Measurements from ENCODE around the gene PIM2. TPM values are rescaled to one million over a fixed set of nuclear protein-coding genes. Genes with fewer than 3 reads are reported as not detected.

Gene PIM2
- total and polyA plus RNA-seq, 12 donors = 3.8 to 14.1 (median 9.3) TPM

DNA sequence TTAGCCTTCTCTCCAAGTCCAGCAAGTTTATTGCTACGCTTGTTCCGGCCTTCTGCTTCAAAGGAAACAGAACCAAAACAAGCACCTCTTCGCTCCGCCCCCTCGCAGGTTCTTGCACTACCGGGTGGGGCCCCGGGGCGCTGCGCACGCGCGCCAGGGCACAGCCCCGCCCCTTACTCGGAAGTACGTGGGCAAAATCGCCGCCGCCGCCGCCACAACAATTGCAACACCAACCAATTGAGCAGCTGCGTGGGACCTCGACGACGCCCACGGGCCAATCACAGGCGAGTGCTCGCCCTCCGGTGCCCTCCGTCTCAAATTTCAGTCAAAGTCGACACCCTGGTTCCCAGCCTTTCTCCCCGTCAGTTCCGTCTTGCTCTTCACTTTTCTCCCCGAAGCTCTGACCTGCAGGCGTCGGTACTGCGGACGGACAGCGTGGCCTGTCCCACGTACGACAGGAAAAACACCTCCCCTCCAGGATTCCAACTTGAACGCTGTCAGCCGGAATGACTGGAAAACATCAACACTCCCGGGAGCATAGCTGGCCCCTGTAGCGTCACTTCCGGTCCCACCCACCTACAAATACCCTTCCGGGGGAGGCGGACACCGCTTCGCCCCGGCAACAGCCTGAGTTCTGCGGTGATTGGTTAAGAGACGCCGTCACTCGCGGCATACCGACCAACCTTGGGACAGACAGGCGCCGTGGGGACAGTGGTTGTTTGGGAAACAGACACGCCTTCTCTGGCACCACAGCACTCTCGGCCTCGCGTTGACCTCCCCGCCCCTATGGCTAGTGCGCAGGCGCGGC lies 39.2 kb upstream of the PIM2 start:
- intact Hi-C loops (cut with DNase I) = no loop called here
- peak overlapping the region in 3 of 4 donors; percentile 24 to 75 (median 38) for H3K4me3 ChIP-seq
- 0 to 47% (median 19%) methylated on average over 31 to 66 of the region's 66 CpGs for WGBS, 4 donors
- H3K9me3 ChIP-seq (replicated peaks in 1 of 3) = no peaks in the 10 kb centered on the region
- H3K27me3 ChIP-seq = no peaks in the 10 kb centered on the region
- DNase-seq = peak; percentile 93 to 99 (median 97)
- H3K27ac ChIP-seq = peak overlapping the region; percentile 85 to 99 (median 95)
- peaks cover 6 to 17% of the 10 kb centered on the region in 2 donors for H3K4me1 ChIP-seq (replicated peaks in 1 of 2)
- peak; percentile 70 to 76 for TF ChIP-seq POLR2A (IDR thresholded peaks at IDR 0.05)
- TF ChIP-seq, protein P1, sequence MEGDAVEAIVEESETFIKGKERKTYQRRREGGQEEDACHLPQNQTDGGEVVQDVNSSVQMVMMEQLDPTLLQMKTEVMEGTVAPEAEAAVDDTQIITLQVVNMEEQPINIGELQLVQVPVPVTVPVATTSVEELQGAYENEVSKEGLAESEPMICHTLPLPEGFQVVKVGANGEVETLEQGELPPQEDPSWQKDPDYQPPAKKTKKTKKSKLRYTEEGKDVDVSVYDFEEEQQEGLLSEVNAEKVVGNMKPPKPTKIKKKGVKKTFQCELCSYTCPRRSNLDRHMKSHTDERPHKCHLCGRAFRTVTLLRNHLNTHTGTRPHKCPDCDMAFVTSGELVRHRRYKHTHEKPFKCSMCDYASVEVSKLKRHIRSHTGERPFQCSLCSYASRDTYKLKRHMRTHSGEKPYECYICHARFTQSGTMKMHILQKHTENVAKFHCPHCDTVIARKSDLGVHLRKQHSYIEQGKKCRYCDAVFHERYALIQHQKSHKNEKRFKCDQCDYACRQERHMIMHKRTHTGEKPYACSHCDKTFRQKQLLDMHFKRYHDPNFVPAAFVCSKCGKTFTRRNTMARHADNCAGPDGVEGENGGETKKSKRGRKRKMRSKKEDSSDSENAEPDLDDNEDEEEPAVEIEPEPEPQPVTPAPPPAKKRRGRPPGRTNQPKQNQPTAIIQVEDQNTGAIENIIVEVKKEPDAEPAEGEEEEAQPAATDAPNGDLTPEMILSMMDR (IDR thresholded peaks at IDR 0.05) = no peak
- H3K36me3 ChIP-seq (replicated peaks in 1 of 2) = no peaks in the 10 kb centered on the region

DNA sequence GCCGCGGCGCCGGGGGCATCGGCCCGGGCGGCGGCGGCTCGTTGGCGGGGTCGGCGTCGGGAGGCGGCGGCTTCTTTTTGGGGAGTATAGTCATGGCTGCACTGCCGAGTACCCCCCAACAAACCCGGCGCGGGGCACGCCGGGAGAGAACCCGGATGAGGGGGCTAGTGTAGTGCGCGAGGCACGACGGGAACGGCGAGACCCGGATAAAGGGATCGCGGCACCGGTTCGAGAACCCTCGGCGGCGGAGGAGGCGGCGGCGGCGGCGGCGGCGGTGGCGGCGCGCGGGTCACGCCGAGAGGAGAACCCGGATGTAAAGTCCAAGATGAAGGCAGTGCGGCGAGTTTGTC lies 38.6 kb upstream of the PIM2 start, which contains the start of gene OTUD5:
Gene OTUD5, minus strand, starts transcription at position 131 of the 350 bp plus-strand sequence. Its CDS starts 37 bp downstream, at position 94.
- 1 to 62% (median 28%) methylated on average over 25 to 52 of the region's 53 CpGs; no CpG with 5 or more reads in 1 of the 4 donors for WGBS, 4 donors
- peak within 1 kb of the TSS; percentile 24 to 75 (median 50) for H3K4me3 ChIP-seq
- peak within 1 kb of the TSS; percentile 85 to 99 (median 95) for H3K27ac ChIP-seq
- peaks cover 6 to 17% of the 10 kb centered on the region in 2 donors for H3K4me1 ChIP-seq (replicated peaks in 1 of 2)
- intact Hi-C loops (cut with DNase I) = no loop called here
- H3K36me3 ChIP-seq (replicated peaks in 1 of 2) = no peaks in the 10 kb centered on the region
- H3K9me3 ChIP-seq (replicated peaks in 1 of 3) = no peaks in the 10 kb centered on the region
- peak in 3 of 7 donors; percentile 59 to 67 (median 61) for DNase-seq
- TF ChIP-seq, protein P1 (IDR thresholded peaks at IDR 0.05) = no peak
- peak in 1 of 2 donors; percentile 10 for TF ChIP-seq POLR2A (IDR thresholded peaks at IDR 0.05)
- H3K27me3 ChIP-seq = no peaks in the 10 kb centered on the region

DNA sequence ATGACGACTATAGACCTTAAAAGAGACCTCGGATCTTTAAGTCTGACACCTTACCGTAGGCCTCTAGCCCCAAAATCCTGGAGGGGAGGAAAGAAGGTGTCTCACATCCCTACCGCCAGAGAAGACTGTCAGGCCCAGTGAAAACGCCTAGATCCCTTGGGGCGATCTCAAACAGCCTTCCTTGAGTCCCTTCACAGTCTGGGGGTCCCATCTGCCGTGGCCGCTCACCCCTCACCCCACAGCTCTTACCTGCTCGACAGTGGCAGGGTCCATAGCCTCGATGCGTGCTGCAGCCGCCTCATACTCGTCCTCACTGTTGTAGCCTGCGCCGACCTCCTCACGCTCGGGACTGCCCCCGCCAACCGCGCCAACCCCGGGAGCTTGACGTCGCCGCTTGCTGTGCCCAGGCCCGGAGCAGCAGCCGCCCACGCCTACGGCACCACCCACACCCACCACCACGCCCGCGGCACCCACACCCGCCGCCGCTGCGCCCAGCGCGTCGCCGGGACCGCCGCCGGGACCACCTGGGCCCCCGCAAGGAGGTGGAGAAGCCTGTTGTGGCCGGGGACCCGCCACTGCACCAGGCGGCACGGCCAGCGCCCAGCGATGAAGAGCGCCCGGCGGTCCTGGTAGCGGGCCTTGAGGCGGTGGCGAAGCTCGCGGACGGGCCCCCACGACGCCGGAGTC lies 38.0 kb upstream of the PIM2 start:
- TF ChIP-seq, protein P1 (IDR thresholded peaks at IDR 0.05) = no peak
- TF ChIP-seq POLR2A (IDR thresholded peaks at IDR 0.05) = peak in 1 of 2 donors; percentile 31
- H3K27me3 ChIP-seq = no peaks in the 10 kb centered on the region
- H3K4me3 ChIP-seq = peak overlapping the region; percentile 13 to 75 (median 43)
- H3K27ac ChIP-seq = peak overlapping the region in 4 of 5 donors; percentile 44 to 99 (median 92)
- H3K9me3 ChIP-seq (replicated peaks in 1 of 3) = no peaks in the 10 kb centered on the region
- intact Hi-C loops (cut with DNase I) = no loop called here
- peak; percentile 29 to 58 (median 43) for DNase-seq
- H3K36me3 ChIP-seq (replicated peaks in 1 of 2) = no peaks in the 10 kb centered on the region
- H3K4me1 ChIP-seq (replicated peaks in 1 of 2) = peaks cover 6 to 17% of the 10 kb centered on the region in 2 donors
- WGBS, 4 donors = 0 to 32% (median 15%) methylated on average over 6 to 61 of the region's 61 CpGs

DNA sequence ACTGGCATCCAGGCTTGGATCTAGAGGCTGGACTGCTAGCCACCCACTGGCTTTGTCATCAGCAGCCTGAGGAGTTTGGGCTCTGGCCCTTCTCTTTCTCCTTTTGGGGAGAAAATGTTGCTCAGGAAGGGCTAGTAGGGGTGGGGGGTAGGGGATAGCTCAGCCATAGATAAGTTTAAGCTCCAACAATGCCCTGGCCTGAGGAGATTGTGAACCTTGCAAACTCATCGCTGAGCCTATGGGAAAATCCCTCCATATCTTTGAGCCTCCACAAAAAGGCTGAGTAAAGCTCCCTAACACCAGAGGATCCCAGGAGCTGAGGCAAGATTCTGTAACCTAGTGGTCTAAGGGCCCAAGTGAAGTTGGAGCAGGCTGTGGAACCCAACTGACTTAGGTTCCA lies 29.8 kb upstream of the PIM2 start:
- WGBS, 4 donors = 60 to 100% (median 96%) methylated on average over 1 of the region's 1 CpG
- Histone ChIP-seq H3K27me3 (no peaks in the 10 kb centered on the region), H3K4me1 (replicated peaks in 1 of 2) (no peaks in the 10 kb centered on the region), H3K27ac (no peak overlapping the region), H3K36me3 (replicated peaks in 1 of 2) (no peaks in the 10 kb centered on the region), H3K4me3 (no peak overlapping the region), H3K9me3 (replicated peaks in 1 of 3) (no peaks in the 10 kb centered on the region)
- TF ChIP-seq, protein P1 (IDR thresholded peaks at IDR 0.05) = no peak
- no peak for TF ChIP-seq POLR2A (IDR thresholded peaks at IDR 0.05)
- DNase-seq = no peak
- intact Hi-C loops (cut with DNase I) = no loop called here
